HCT116 (cell line): ENCODE measurements around the gene BNC2. TPM values are rescaled to one million over a fixed set of nuclear protein-coding genes. Genes with fewer than 3 reads are reported as not detected.

Experiments used
- ATAC-seq: fragments of 200-7000 bp; cut with Tn5 transposase; 2 replicates; pipeline ENCODE4 v1.9.1; 2020; ENCODE audit warnings: mild to moderate bottlenecking, moderate library complexity
- BruUV-seq: library from RNA; stranded (reverse); fragments of 400-500 nt; replicated peaks from 2 replicates; lab custom pipeline; 2021; lab: Mats Ljungman, UMichigan
- CTCF ChIA-PET: fragments of 300-600 bp; sonication (Branson Sonifier 250); formaldehyde crosslinking; loops from one replicate; lab custom pipeline; 2021; ENCODE audit warnings: antibody characterized with exemption; lab: Charles Lee
- POLR2A ChIA-PET: fragments of 300-600, 350-600 bp; sonication (Branson Sonifier 250); formaldehyde crosslinking; loops from one replicate; lab custom pipeline; 2021; ENCODE audit warnings: antibody characterized with exemption; lab: Charles Lee
- RAD21 ChIA-PET, 2 experiments: fragments of 300-600 bp; sonication (Branson Sonifier 250); formaldehyde crosslinking; loops; one replicate each; lab custom pipeline; 2023; ENCODE audit warnings: low total read pairs in 2 of 2; ENCODE audit not compliant: uncharacterized antibody in 2 of 2, unreplicated experiment in 2 of 2, low non-redundant PET in 1 of 2; lab: Charles Lee
- DNase-seq: peaks from one replicate; pipeline ENCODE4 v3.0.0-alpha.2; 2010; ENCODE audit warnings: low read depth, low spot score
- H2AFZ ChIP-seq: fragments of 200-600 bp; shearing (Covaris generic), sonication (generic); 2 replicates; pipeline ENCODE4 v1.6.1; 2017; ENCODE audit warnings: low read depth, mixed run types, mixed read lengths, antibody characterized with exemption, low read length; ENCODE audit not compliant: poor library complexity, severe bottlenecking
- H3K27ac ChIP-seq: 2 replicates; pipeline ENCODE4 v1.5.1; 2012; ENCODE audit warnings: low read depth, low read length
- H3K27me3 ChIP-seq: fragments of 200-600 bp; sonication (generic); 2 replicates; pipeline ENCODE4 v1.6.1; 2016; ENCODE audit warnings: mixed run types, low read length, mixed read lengths; ENCODE audit not compliant: insufficient read depth
- H3K36me3 ChIP-seq, 2 experiments: fragments of 200-500 bp in 1 of 2; fragments of 200-600 bp in 1 of 2; sonication (Bioruptor generic) in 1 of 2; sonication (generic) in 1 of 2; 2 replicates each; pipeline versions ENCODE4 v1.5.1 to v1.6.1; 2014 to 2016; ENCODE audit warnings: low read length in 2 of 2, inconsistent platforms in 1 of 2, mixed read lengths in 1 of 2, mixed run types in 1 of 2; ENCODE audit not compliant: insufficient read depth in 2 of 2, control insufficient read depth in 1 of 2
- H3K4me1 ChIP-seq, 2 experiments: fragments of 200-600 bp in 1 of 2; sonication (generic) in 1 of 2; 2 replicates each; pipeline versions ENCODE4 v1.5.1 to v1.6.1; 2012 to 2017; ENCODE audit warnings: low read length in 2 of 2, inconsistent platforms in 1 of 2, mild to moderate bottlenecking in 1 of 2, mixed read lengths in 1 of 2, mixed run types in 1 of 2, moderate library complexity in 1 of 2; ENCODE audit not compliant: insufficient read depth in 2 of 2, control insufficient read depth in 1 of 2
- H3K4me2 ChIP-seq: fragments of 200-600 bp; sonication (generic); 2 replicates; pipeline ENCODE4 v1.6.1; 2017; ENCODE audit warnings: mixed run types, low read length, mixed read lengths
- H3K4me3 ChIP-seq, 2 experiments: fragments of 200-600 bp in 1 of 2; sonication (generic) in 1 of 2; replicated peaks in 1 of 2; 2 replicates each; pipeline ENCODE4 v1.5.1; 2011 to 2016; ENCODE audit warnings: low read length in 2 of 2, control low read depth in 1 of 2, low read depth in 1 of 2, mild to moderate bottlenecking in 1 of 2, mixed read lengths in 1 of 2, mixed run types in 1 of 2
- H3K79me2 ChIP-seq: fragments of 200-600 bp; sonication (generic); 2 replicates; pipeline ENCODE4 v1.6.1; 2017; ENCODE audit warnings: mild to moderate bottlenecking, mixed run types, low read length, moderate library complexity, mixed read lengths; ENCODE audit not compliant: insufficient read depth
- H3K9ac ChIP-seq: fragments of 200-600 bp; sonication (generic); 2 replicates; pipeline ENCODE4 v1.6.1; 2016; ENCODE audit warnings: low read length, mixed read lengths
- H3K9me2 ChIP-seq: fragments of 200-600 bp; sonication (generic), shearing (Covaris generic); 2 replicates; pipeline ENCODE4 v1.6.1; 2017; ENCODE audit warnings: mixed run types, mild to moderate bottlenecking, moderate library complexity; ENCODE audit not compliant: insufficient read depth
- H3K9me3 ChIP-seq, 2 experiments: fragments of 200-500 bp in 1 of 2; fragments of 200-600 bp in 1 of 2; sonication (Bioruptor generic) in 1 of 2; sonication (generic) in 1 of 2; 2 replicates each; pipeline ENCODE4 v1.6.1; 2014 to 2017; ENCODE audit warnings: low read length in 2 of 2, mixed read lengths in 2 of 2, inconsistent platforms in 1 of 2, low read depth in 1 of 2, mild to moderate bottlenecking in 1 of 2, mixed run types in 1 of 2, moderate library complexity in 1 of 2; ENCODE audit not compliant: control insufficient read depth in 1 of 2, insufficient read depth in 1 of 2
- H4K20me1 ChIP-seq: fragments of 200-600 bp; sonication (generic), shearing (Covaris generic); 2 replicates; pipeline ENCODE4 v1.6.1; 2017; ENCODE audit warnings: mixed run types, mild to moderate bottlenecking, moderate library complexity; ENCODE audit not compliant: insufficient read depth
- CBX3 ChIP-seq: IDR thresholded peaks from 2 replicates; pipeline ENCODE4 v1.6.1; 2012; ENCODE audit warnings: low read depth
- EGR1 ChIP-seq: IDR thresholded peaks from 2 replicates; pipeline ENCODE4 v1.6.1; 2012; ENCODE audit warnings: low read depth
- EZH2 ChIP-seq: fragments of 200-600 bp; sonication (generic); IDR thresholded peaks from 2 replicates; pipeline ENCODE4 v1.6.1; 2017; ENCODE audit warnings: antibody characterized with exemption, mixed run types
- EZH2phosphoT487 ChIP-seq: fragments of 200-600 bp; IDR thresholded peaks from 2 replicates; pipeline ENCODE4 v1.6.1; 2018; ENCODE audit warnings: antibody characterized with exemption, borderline replicate concordance
- FOSL1 ChIP-seq: IDR thresholded peaks from 2 replicates; pipeline ENCODE4 v1.6.1; 2012; ENCODE audit warnings: low read depth
- POLR2A ChIP-seq: IDR thresholded peaks from 2 replicates; pipeline ENCODE4 v1.7.0; 2011; ENCODE audit warnings: borderline replicate concordance; ENCODE audit not compliant: insufficient read depth, insufficient read length; ENCODE audit errors: extremely low read depth
- POLR2AphosphoS5 ChIP-seq: IDR thresholded peaks from 2 replicates; pipeline ENCODE4 v1.6.1; 2011; ENCODE audit warnings: mild to moderate bottlenecking, low read depth, low read length, moderate library complexity
- RAD21 ChIP-seq: IDR thresholded peaks from 2 replicates; pipeline ENCODE4 v1.6.1; 2012; ENCODE audit warnings: low read depth, mild to moderate bottlenecking
- SIN3A ChIP-seq: IDR thresholded peaks from 2 replicates; pipeline ENCODE4 v1.6.1; 2012; ENCODE audit warnings: low read depth
- SP1 ChIP-seq: IDR thresholded peaks from 2 replicates; pipeline ENCODE4 v1.6.1; 2012; ENCODE audit warnings: low read depth
- YY1 ChIP-seq: IDR thresholded peaks from 2 replicates; pipeline ENCODE4 v1.6.1; 2011; ENCODE audit warnings: low read length, low read depth, moderate library complexity, mild to moderate bottlenecking; ENCODE audit not compliant: insufficient replicate concordance; ENCODE audit errors: extremely low read depth
- ZFX ChIP-seq: fragments of 450-650 bp; IDR thresholded peaks from 2 replicates; pipeline ENCODE4 v1.6.1; 2017
- ZNF274 ChIP-seq: fragments of 200-500 bp; sonication (Bioruptor generic); IDR thresholded peaks from 2 replicates; pipeline ENCODE4 v1.6.1; 2014; ENCODE audit warnings: mild to moderate bottlenecking, low read depth, low read length, inconsistent platforms
- intact Hi-C: fragments of 100-400 bp; cut with micrococcal nuclease; formaldehyde crosslinking; loops from 2 replicates; pipeline ENCODE4 v1.10.0; 2022
- total RNA-seq: library from RNA; stranded (reverse); gene quantifications from one replicate; pipeline ENCODE4 v1.2.1, GENCODE V29; 2021; ENCODE audit not compliant: unreplicated experiment
- TF ChIP-seq, protein P1 (sequence below): IDR thresholded peaks from 2 replicates; pipeline ENCODE4 v1.6.1; 2011; ENCODE audit warnings: mild to moderate bottlenecking, low read length, moderate library complexity; ENCODE audit not compliant: insufficient replicate concordance; ENCODE audit errors: extremely low read depth
- TF ChIP-seq, protein P2 (sequence below): IDR thresholded peaks from 2 replicates; pipeline ENCODE4 v1.6.1; 2012
- TF ChIP-seq, protein P3 (sequence below): IDR thresholded peaks from 2 replicates; pipeline ENCODE4 v1.6.1; 2012; ENCODE audit warnings: low read depth

The BNC2 gene
- total RNA-seq, 1 experiment from 2014 or later: 0.37 TPM

DNA sequence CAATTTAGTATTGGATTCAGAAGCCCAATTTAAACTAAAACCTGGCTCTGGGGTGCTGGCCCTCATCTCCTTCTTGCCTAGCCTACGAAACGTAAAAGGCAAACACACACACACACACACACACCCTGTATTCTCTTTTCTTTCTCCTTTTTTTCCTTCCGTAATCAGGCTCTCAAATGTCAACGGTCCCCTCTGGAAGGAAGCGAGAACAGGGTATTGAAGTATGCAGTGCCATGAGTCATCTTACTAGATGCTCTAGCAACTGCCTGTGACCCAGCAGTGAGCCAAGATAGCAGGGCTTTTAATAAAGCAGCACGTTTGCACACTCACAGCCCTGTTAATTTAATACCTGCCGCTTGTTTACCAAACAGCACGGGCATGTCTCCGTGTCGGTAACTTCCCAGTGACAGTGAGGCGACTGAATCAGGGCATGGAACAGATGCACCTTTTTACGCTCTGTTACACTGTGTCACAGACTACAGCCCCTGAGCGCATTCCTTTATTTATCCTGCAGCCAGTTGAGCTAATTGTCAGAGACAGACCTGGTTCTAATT, 243.8 kb downstream of the BNC2 start:
- RAD21 ChIA-PET: no interaction called here

More for the DNA sequence above, 243.8 kb downstream of the BNC2 start:
- no peak for TF ChIP-seq ZFX
- TF ChIP-seq RAD21: no peak
- TF ChIP-seq, protein P1, sequence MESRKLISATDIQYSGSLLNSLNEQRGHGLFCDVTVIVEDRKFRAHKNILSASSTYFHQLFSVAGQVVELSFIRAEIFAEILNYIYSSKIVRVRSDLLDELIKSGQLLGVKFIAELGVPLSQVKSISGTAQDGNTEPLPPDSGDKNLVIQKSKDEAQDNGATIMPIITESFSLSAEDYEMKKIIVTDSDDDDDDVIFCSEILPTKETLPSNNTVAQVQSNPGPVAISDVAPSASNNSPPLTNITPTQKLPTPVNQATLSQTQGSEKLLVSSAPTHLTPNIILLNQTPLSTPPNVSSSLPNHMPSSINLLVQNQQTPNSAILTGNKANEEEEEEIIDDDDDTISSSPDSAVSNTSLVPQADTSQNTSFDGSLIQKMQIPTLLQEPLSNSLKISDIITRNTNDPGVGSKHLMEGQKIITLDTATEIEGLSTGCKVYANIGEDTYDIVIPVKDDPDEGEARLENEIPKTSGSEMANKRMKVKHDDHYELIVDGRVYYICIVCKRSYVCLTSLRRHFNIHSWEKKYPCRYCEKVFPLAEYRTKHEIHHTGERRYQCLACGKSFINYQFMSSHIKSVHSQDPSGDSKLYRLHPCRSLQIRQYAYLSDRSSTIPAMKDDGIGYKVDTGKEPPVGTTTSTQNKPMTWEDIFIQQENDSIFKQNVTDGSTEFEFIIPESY: no peak
- TF ChIP-seq, protein P2, sequence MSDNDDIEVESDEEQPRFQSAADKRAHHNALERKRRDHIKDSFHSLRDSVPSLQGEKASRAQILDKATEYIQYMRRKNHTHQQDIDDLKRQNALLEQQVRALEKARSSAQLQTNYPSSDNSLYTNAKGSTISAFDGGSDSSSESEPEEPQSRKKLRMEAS: no peak
- TF ChIP-seq POLR2A: no peak
- no peak for TF ChIP-seq POLR2AphosphoS5
- no peak for TF ChIP-seq FOSL1
- TF ChIP-seq, protein P3, sequence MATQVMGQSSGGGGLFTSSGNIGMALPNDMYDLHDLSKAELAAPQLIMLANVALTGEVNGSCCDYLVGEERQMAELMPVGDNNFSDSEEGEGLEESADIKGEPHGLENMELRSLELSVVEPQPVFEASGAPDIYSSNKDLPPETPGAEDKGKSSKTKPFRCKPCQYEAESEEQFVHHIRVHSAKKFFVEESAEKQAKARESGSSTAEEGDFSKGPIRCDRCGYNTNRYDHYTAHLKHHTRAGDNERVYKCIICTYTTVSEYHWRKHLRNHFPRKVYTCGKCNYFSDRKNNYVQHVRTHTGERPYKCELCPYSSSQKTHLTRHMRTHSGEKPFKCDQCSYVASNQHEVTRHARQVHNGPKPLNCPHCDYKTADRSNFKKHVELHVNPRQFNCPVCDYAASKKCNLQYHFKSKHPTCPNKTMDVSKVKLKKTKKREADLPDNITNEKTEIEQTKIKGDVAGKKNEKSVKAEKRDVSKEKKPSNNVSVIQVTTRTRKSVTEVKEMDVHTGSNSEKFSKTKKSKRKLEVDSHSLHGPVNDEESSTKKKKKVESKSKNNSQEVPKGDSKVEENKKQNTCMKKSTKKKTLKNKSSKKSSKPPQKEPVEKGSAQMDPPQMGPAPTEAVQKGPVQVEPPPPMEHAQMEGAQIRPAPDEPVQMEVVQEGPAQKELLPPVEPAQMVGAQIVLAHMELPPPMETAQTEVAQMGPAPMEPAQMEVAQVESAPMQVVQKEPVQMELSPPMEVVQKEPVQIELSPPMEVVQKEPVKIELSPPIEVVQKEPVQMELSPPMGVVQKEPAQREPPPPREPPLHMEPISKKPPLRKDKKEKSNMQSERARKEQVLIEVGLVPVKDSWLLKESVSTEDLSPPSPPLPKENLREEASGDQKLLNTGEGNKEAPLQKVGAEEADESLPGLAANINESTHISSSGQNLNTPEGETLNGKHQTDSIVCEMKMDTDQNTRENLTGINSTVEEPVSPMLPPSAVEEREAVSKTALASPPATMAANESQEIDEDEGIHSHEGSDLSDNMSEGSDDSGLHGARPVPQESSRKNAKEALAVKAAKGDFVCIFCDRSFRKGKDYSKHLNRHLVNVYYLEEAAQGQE: no peak
- no peak for TF ChIP-seq SP1
- TF ChIP-seq SIN3A: no peak
- no peak for TF ChIP-seq EGR1
- no peak for TF ChIP-seq EZH2phosphoT487
- TF ChIP-seq EZH2: no peak
- no peak for TF ChIP-seq ZNF274
- no peak for TF ChIP-seq YY1
- no peak for TF ChIP-seq CBX3
- H2AFZ ChIP-seq: no peak overlapping the region
- ATAC-seq: no peak
- no peaks in the 10 kb centered on the region for H3K9me3 ChIP-seq
- ChIA-PET POLR2A (no interaction called here), CTCF (no interaction called here)
- no TSS peak for BruUV-seq
- no peak overlapping the region for H3K4me2 ChIP-seq
- no peaks in the 10 kb centered on the region for H3K36me3 ChIP-seq
- intact Hi-C loops: no loop called here
- H3K9ac ChIP-seq: no peak overlapping the region
- H3K9me2 ChIP-seq: no peaks in the 10 kb centered on the region
- peaks cover 48% of the 10 kb centered on the region for H3K27me3 ChIP-seq
- DNase-seq: no peak
- H3K79me2 ChIP-seq: no peaks in the 10 kb centered on the region
- no peaks in the 10 kb centered on the region for H4K20me1 ChIP-seq
- no peak overlapping the region for H3K4me3 ChIP-seq
- no peak overlapping the region for H3K27ac ChIP-seq
- no peaks in the 10 kb centered on the region for H3K4me1 ChIP-seq
